Measurements from ENCODE around the gene MOGAT3. TPM values are rescaled to one million over a fixed set of nuclear protein-coding genes. Genes with fewer than 3 reads are reported as not detected.
A peak's percentile ranks its signal among the peaks of the same experiment; 100 is the strongest.

Gene MOGAT3
- total and polyA plus RNA-seq, 8 donors: 1.7 to 2.3 TPM; not detected in 6

GRCh38 chr7:101172854-101173751 lies 27.7 kb downstream of the MOGAT3 start:
- TF ChIP-seq POLR2AphosphoS5 (IDR thresholded peaks at IDR 0.05): no peak
- peaks cover 46 to 100% (median 100%) of the 10 kb centered on the region in 3 donors for H3K27me3 ChIP-seq
- WGBS, 5 donors: 2 to 4% (median 2%) methylated on average over 37 to 53 of the region's 53 CpGs
- no peak overlapping the region for H3K27ac ChIP-seq
- H3K36me3 ChIP-seq: no peaks in the 10 kb centered on the region
- intact Hi-C loops (cut with DNase I; ENCODE audit: low total_unique reads): no loop called here
- peak overlapping the region in 3 of 4 donors; percentile 4 to 35 (median 28) for H3K4me3 ChIP-seq
- DNase-seq: peak; percentile 82 to 85
- H3K4me1 ChIP-seq: peaks cover 25 to 51% (median 47%) of the 10 kb centered on the region in 4 donors
- no peaks in the 10 kb centered on the region for H3K9me3 ChIP-seq

- H3K36me3 ChIP-seq: no peaks in the 10 kb centered on the region
- H3K27me3 ChIP-seq: peaks cover 44 to 100% (median 100%) of the 10 kb centered on the region in 3 donors
- TF ChIP-seq CTCF (IDR thresholded peaks at IDR 0.05) (no peak), POLR2A (IDR thresholded peaks at IDR 0.05) (no peak), EP300 (IDR thresholded peaks at IDR 0.05) (no peak), POLR2AphosphoS5 (IDR thresholded peaks at IDR 0.05) (no peak)
- H3K9me3 ChIP-seq: no peaks in the 10 kb centered on the region
- intact Hi-C loops (cut with DNase I; ENCODE audit: low total_unique reads): no loop called here
- no peak overlapping the region for H3K27ac ChIP-seq
- H3K4me1 ChIP-seq: peaks cover 25 to 51% (median 47%) of the 10 kb centered on the region in 4 donors
- 1 to 4% (median 1%) methylated on average over 13 to 79 of the region's 79 CpGs for WGBS, 5 donors
- peak in 1 of 2 donors; percentile 56 for DNase-seq
- H3K4me3 ChIP-seq: peak overlapping the region in 2 of 4 donors; percentile 5 to 29
These were observed 28.6 kb downstream of the MOGAT3 start for GRCh38 chr7:101172005-101172853.

- no peak overlapping the region for H3K27ac ChIP-seq
- TF ChIP-seq EP300 (IDR thresholded peaks at IDR 0.05): no peak
- TF ChIP-seq CTCF (IDR thresholded peaks at IDR 0.05): no peak
- TF ChIP-seq POLR2A (IDR thresholded peaks at IDR 0.05): no peak
- TF ChIP-seq POLR2AphosphoS5 (IDR thresholded peaks at IDR 0.05): no peak
- H3K9me3 ChIP-seq: no peaks in the 10 kb centered on the region
- peaks cover 25 to 57% (median 49%) of the 10 kb centered on the region in 4 donors for H3K4me1 ChIP-seq
- intact Hi-C loops (cut with DNase I; ENCODE audit: low total_unique reads): no loop called here
- H3K36me3 ChIP-seq: no peaks in the 10 kb centered on the region
- H3K4me3 ChIP-seq: no peak overlapping the region
- DNase-seq: no peak
- WGBS, 5 donors: 0 to 4% (median 2%) methylated on average over 12 to 13 of the region's 13 CpGs
- peaks cover 45 to 100% (median 100%) of the 10 kb centered on the region in 3 donors for H3K27me3 ChIP-seq
These were observed 29.4 kb downstream of the MOGAT3 start for GRCh38 chr7:101171442-101171837.

- TF ChIP-seq POLR2AphosphoS5 (IDR thresholded peaks at IDR 0.05) (no peak), CTCF (IDR thresholded peaks at IDR 0.05) (no peak), EP300 (IDR thresholded peaks at IDR 0.05) (no peak), POLR2A (IDR thresholded peaks at IDR 0.05) (no peak)
- intact Hi-C loops (cut with DNase I; ENCODE audit: low total_unique reads): no loop called here
- DNase-seq: no peak
- H3K36me3 ChIP-seq: no peaks in the 10 kb centered on the region
- no peak overlapping the region for H3K27ac ChIP-seq
- H3K27me3 ChIP-seq: peaks cover 48 to 100% (median 100%) of the 10 kb centered on the region in 3 donors
- H3K4me3 ChIP-seq: no peak overlapping the region
- H3K4me1 ChIP-seq: peaks cover 28 to 63% (median 53%) of the 10 kb centered on the region in 4 donors
- WGBS, 5 donors: 4 to 5% (median 4%) methylated on average over 17 of the region's 17 CpGs
- no peaks in the 10 kb centered on the region for H3K9me3 ChIP-seq
These were observed 30.0 kb downstream of the MOGAT3 start for GRCh38 chr7:101170617-101171441.

Measured in stomach (tissue), 9 donors.